Activated CD4-positive, alpha-beta T cell treated with anti-CD3 and anti-CD28 coated beads, Interleukin-2, amount 10 ng/mL, durations not matched to agents 7 days and 5 days (primary cell): ENCODE data around the gene AFF3. TPM values are rescaled to one million over a fixed set of nuclear protein-coding genes. Genes with fewer than 3 reads are reported as not detected.

ENCODE experiments used
- CTCF ChIA-PET: fragments of 350-600 bp; sonication (Branson Sonifier 250); formaldehyde crosslinking; loops from one replicate; lab custom pipeline; 2021; ENCODE audit warnings: antibody characterized with exemption; lab: Charles Lee
- POLR2A ChIA-PET: fragments of 350-600 bp; sonication (Branson Sonifier 250); formaldehyde crosslinking; loops from one replicate; lab custom pipeline; 2021; ENCODE audit warnings: antibody characterized with exemption; lab: Charles Lee
- DNase-seq: peaks from one replicate; pipeline ENCODE4 v3.0.0-alpha.2; 2020
- H3K27ac Mint-ChIP-seq: one replicate; pipeline ENCODE4 v1.8.0; 2021; ENCODE audit warnings: mild to moderate bottlenecking, moderate library complexity, mixed read lengths
- H3K27me3 Mint-ChIP-seq: one replicate; pipeline ENCODE4 v1.8.0; 2021; ENCODE audit warnings: mixed read lengths
- H3K36me3 Mint-ChIP-seq: one replicate; pipeline ENCODE4 v1.8.0; 2021; ENCODE audit warnings: low read depth, mixed read lengths
- H3K4me1 Mint-ChIP-seq: one replicate; pipeline ENCODE4 v1.8.0; 2021; ENCODE audit warnings: mixed read lengths
- H3K4me3 Mint-ChIP-seq: one replicate; pipeline ENCODE4 v1.8.0; 2021; ENCODE audit warnings: mild to moderate bottlenecking, moderate library complexity, mixed read lengths
- H3K9me3 Mint-ChIP-seq: one replicate; pipeline ENCODE4 v1.8.0; 2021; ENCODE audit warnings: mixed read lengths
- total RNA-seq, 2 experiments: library from RNA; stranded (reverse); gene quantifications; one replicate each; pipeline ENCODE4 v1.2.3, GENCODE V29; 2021

The AFF3 gene
- total RNA-seq, 2 experiments from 2014 or later = 7.4 to 13.0 TPM

DNA sequence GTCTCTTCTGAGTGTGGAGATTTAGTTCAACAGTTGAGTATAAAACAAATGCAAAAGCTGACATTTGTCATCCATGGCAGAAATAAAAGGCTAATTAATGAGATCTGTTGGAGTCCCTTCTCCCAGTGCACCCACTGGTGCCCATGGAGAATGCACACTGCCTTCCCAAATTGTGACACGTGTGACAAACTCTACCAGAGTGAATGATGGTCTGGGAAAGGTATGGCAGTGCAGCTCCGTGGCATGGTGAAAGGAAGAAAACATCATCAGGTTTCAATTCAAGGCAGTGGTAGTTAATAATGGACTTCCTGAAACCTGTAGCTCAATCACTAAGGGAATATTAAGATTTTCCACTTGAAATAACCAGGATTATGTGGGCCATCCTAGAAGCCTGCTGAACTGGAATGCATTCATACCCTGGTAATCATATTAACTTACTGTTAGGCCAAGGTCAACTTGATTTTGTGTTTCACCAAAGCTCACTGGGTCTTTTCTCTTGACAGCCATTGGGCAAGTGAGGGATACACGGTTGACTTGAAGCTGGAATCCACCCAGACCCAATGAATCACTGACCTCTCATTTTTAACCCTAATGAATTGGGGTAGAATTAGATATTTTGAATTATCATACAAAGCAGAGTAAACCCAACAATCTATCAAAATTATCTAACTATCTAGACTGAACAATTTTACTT lies 167.6 kb downstream of the AFF3 start:
- Mint-ChIP-seq H3K4me1 (peaks cover 3% of the 10 kb centered on the region), H3K36me3 (no peaks in the 10 kb centered on the region), H3K4me3 (no peak overlapping the region), H3K9me3 (no peaks in the 10 kb centered on the region), H3K27me3 (no peaks in the 10 kb centered on the region), H3K27ac (no peak overlapping the region)
- DNase-seq = no peak
- ChIA-PET POLR2A (no interaction called here), CTCF (no interaction called here)

DNA sequence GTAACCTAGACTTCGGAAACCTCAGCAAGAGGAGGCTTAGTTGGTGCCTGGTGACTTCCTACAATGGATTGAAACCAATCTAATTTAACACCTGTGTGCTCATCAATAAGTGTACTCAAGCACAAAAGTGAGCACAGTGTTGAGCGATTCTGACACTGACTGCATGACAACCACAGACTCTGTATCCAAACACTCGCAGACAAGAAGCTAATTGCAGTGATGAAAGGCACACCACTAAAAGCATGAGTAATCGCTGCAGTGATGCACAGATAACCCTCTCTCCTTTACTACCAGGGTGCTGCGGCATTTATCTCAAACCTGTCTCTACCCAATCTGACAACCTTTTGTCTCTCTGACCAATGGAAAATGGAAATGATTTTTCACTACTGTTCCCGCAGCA lies 168.1 kb downstream of the AFF3 start:
- POLR2A ChIA-PET = interaction anchor here (0.6 kb wide), 1 partner anchor 258 kb away, joined by 3 read pairs; no protein-coding TSS in a partner anchor
- Mint-ChIP-seq H3K4me1 (peaks cover 3% of the 10 kb centered on the region), H3K27ac (no peak overlapping the region), H3K27me3 (no peaks in the 10 kb centered on the region), H3K4me3 (no peak overlapping the region), H3K9me3 (no peaks in the 10 kb centered on the region), H3K36me3 (no peaks in the 10 kb centered on the region)
- no peak for DNase-seq
- CTCF ChIA-PET = no interaction called here

DNA sequence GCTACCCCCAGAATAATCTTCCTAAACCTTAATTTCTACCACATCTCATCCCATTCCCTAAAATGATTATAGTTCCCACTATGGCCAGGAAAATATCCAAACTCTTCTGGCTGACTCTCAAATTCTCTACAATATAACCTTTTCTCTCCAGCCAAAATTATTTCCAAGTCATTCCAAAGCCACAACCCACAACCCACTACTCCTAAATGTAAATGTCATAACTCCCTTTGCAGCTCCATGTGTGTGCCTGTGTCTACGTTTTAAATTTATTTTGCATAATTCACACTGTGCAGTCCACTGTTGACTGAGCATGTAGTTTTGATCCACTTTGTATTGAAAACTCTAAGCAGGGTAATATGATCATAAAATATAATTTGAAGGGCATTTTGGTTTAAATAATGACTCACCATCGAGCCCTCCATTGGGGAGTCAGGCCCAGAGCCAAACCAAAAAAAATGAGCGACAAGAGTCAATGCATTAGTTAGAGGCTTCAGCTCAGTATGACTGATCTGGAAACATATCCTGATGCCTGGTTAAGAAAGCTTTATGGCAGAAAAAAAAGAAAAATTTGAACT lies 171.0 kb downstream of the AFF3 start:
- Mint-ChIP-seq H3K27me3 (no peaks in the 10 kb centered on the region), H3K4me3 (no peak overlapping the region), H3K9me3 (no peaks in the 10 kb centered on the region), H3K27ac (no peak overlapping the region), H3K4me1 (peaks cover 3% of the 10 kb centered on the region), H3K36me3 (no peaks in the 10 kb centered on the region)
- CTCF ChIA-PET = no interaction called here
- POLR2A ChIA-PET = no interaction called here
- no peak for DNase-seq

DNA sequence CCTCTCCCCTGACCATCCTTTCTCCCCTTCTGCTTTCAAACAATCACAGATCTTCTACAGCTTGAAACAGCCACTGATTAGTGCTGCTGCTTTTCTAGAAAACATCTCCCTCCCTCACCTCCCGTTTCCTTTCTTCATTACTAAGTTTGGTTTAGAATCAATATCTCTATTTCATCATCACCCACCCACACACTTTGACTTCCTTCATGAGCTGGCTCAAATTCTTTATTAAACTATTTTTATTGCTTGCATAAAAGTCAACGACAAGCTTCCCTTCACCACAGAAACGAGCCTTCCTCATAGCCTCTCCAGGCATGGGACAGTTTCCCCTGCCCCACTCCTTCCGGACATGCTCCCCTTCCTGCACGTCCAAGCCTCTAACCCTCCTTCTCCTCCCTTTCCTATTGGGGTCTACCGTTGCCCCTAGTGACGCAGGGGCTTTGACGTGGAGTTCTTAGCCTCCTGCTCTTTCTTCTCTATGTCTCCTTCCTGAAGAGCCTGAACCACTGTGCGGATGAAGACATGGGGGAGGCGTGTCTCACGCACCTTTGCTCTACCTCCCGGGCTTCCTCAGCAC lies 172.0 kb downstream of the AFF3 start:
- Mint-ChIP-seq H3K4me1 (peaks cover under 1% of the 10 kb centered on the region), H3K9me3 (no peaks in the 10 kb centered on the region), H3K36me3 (no peaks in the 10 kb centered on the region), H3K27me3 (no peaks in the 10 kb centered on the region), H3K4me3 (no peak overlapping the region), H3K27ac (no peak overlapping the region)
- no peak for DNase-seq
- ChIA-PET CTCF (no interaction called here), POLR2A (no interaction called here)

DNA sequence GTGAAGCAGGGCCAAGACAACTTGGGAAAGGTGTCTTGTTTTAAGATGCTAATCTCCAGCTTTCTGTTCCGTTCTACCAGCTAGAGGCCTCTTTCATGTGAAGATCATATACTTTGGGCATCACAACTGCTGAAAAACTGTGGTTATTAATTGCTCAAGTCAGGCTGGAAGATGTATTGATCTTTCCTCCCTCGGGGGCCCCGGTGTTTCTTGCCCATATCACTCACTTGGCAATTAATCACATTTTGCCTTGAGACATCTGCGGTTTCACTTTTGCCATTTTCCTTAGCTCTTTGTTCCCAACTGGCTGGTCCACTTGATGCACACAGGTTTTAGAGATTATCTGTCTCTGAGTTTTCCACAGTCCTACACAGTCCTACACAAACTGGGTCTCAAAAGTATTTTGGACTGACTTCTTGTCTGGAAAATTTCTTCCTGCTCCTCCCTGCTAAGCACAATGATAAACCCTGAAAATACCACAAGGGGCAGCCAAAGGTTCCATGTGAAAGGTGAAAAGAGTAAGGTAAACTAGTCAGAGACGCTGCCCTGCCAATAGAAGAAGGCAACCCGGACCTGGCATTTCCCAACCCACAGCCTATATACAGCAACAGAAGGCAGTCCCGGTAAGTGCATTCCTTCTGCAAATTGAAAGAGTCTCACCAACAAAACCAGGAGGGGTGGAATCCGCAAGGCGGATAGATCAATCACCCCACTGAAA lies 181.0 kb downstream of the AFF3 start:
- POLR2A ChIA-PET = no interaction called here
- Mint-ChIP-seq H3K9me3 (no peaks in the 10 kb centered on the region), H3K4me3 (no peak overlapping the region), H3K4me1 (no peaks in the 10 kb centered on the region), H3K36me3 (no peaks in the 10 kb centered on the region), H3K27ac (no peak overlapping the region), H3K27me3 (no peaks in the 10 kb centered on the region)
- no peak for DNase-seq
- CTCF ChIA-PET = no interaction called here

DNA sequence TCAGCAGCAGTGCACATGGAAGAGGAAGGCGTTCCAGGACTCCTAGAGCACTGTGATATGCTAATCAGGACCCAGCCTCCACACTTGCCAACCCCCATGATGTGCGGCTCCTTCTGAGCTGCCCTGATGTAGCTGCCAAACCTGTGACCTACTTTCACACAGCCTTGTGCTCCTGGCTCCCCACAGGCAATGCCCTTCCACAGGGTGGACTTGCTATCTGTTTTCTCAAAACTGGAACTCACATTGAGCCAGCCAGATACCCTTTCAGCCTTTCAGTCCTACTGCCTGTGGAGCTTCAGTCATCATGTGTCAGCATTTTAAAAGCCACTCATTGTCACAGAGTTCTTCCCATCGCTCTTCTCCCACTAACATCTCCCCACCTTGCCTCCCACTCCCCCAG lies 181.6 kb downstream of the AFF3 start:
- H3K27me3 Mint-ChIP-seq = no peaks in the 10 kb centered on the region
- POLR2A ChIA-PET = no interaction called here
- CTCF ChIA-PET = no interaction called here

DNA sequence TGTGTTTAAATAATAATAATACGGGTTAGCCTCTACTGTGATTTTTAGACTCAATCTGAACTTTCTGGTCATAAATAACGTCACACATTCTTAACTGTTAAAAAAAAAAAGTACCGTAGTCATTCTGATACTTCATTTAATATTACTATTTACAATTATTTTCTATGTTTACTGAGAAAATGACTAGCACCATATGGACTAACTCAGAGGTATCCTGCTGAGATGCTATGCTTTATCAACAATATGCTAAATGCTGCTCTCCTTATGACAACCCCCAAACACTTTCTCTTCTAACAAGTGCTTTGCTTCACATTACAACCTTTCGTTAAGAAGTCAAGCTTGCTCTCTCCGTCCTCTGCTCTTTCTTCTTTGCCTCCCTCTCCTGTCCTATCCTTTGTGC lies 182.1 kb downstream of the AFF3 start:
- Mint-ChIP-seq H3K36me3 (no peaks in the 10 kb centered on the region), H3K9me3 (no peaks in the 10 kb centered on the region), H3K27me3 (no peaks in the 10 kb centered on the region), H3K4me1 (no peaks in the 10 kb centered on the region), H3K4me3 (no peak overlapping the region), H3K27ac (no peak overlapping the region)
- POLR2A ChIA-PET = no interaction called here
- CTCF ChIA-PET = no interaction called here
- DNase-seq = no peak

More for the DNA sequence above, 181.6 kb downstream of the AFF3 start:
- no peaks in the 10 kb centered on the region for H3K4me1 Mint-ChIP-seq
- no peak for DNase-seq
- no peak overlapping the region for H3K27ac Mint-ChIP-seq
- H3K4me3 Mint-ChIP-seq = no peak overlapping the region
- no peaks in the 10 kb centered on the region for H3K9me3 Mint-ChIP-seq
- H3K36me3 Mint-ChIP-seq = no peaks in the 10 kb centered on the region

DNA sequence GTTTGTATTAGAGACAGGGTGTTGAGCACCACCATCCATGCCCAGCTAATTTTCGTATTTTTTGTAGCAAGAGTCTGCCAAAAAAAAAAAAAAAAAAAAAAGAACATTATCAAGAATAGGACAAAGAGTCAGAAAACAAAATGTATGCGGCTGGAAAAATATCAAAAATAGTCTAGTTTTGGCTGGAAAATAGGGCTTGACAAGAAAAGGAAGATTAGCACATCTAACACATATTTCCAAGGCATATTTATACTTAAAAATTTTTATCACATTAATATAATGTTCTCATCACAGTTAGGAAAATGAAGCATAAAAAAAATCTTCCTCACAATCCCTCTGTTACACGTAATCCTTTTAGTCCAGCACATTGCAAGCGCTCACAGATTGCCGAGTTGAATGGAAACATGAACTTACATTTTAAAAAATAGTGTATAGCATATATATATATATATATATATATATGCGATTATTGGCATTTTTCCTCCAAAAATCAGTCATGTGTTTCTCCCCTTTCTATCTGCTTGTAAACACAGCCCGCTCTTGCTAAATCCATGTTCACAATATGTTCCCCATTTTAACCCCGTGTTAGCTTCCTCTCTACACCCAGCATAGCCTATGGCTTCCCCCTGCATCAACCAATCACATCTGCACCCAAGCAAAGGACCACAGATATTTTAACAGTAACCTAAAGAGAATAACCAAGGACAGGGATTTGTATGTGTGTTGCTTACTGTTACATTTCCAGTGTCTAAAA lies 183.0 kb downstream of the AFF3 start:
- no peak overlapping the region for H3K4me3 Mint-ChIP-seq
- H3K9me3 Mint-ChIP-seq = no peaks in the 10 kb centered on the region
- CTCF ChIA-PET = no interaction called here
- no peaks in the 10 kb centered on the region for H3K27me3 Mint-ChIP-seq
- DNase-seq = no peak
- no peaks in the 10 kb centered on the region for H3K36me3 Mint-ChIP-seq
- POLR2A ChIA-PET = no interaction called here
- H3K4me1 Mint-ChIP-seq = no peaks in the 10 kb centered on the region
- H3K27ac Mint-ChIP-seq = no peak overlapping the region

DNA sequence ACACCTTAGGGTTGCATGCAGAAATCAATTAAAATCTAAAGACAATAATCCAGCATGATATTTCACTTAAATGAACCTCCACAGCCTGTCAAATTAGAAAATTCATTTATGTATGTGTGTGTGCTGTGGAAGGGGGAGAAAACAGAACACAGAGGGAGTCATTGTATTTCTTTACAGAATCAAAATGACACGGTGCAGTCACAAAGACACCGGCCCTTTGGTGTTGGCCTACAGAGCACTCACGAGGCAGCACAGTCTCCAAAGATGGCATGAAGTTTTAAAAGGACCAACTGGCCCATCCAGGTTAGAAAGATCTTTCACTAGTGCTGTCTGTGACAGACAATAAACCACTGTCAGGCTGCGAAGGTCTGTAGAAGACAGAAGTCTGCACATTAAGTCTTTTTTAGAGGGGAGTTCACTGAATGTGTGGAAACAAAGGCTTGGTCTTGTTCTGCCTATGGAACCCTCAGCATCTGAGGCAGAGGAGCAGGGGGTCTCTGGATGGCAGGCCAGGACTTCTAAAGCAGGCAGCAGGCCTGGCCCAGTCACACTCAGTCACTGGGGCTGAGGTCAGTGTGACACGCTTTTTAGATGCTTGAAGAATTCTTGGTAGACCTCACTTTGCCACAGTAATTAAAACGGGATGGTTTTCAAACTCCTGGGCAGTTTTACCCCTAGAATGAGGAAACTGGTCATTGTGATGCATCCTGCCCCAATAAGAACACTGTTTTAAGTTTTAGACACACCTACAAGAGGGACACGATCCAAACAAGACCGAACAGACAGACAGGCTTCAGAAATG lies 184.9 kb downstream of the AFF3 start:
- Mint-ChIP-seq H3K4me3 (no peak overlapping the region), H3K9me3 (no peaks in the 10 kb centered on the region), H3K36me3 (no peaks in the 10 kb centered on the region), H3K27me3 (no peaks in the 10 kb centered on the region), H3K4me1 (no peaks in the 10 kb centered on the region), H3K27ac (no peak overlapping the region)
- CTCF ChIA-PET = no interaction called here
- POLR2A ChIA-PET = no interaction called here
- no peak for DNase-seq

DNA sequence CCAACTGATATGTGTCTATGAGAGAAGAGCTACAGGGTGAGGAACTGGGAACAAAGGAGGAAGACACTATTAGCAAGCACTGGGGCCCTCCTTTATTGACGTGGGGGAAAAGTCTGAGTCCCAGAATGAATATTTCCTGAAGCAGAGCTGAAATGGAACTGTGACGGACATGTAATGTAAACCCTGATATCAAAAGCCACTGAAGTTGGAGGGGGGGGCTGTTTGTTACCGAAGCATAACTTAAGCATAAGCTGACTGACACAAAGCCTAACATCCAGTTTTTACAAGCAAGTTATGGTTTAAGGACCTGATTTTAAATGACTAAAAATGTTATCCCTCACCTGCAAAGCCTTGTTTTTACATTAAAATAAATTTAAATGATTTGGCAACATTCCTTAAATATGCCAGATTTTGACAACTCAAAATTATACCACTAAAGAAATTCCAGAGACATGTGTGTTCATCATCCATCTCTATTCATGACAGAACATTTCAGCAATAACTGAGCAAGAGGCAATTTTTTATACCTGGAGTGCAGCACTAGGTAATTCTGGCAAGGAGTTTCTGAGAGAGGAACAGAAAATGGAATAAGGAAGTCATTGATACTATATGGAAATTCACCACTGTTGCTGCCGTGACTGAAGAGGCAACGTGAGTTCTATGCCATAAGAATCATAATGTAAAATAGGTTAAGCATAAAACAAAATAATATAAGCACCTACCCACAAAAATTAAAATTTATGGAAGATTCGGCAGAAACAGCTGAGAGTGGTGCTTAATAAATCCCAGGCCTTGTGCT lies 186.0 kb downstream of the AFF3 start:
- ChIA-PET CTCF (no interaction called here), POLR2A (no interaction called here)
- DNase-seq = no peak
- no peaks in the 10 kb centered on the region for H3K9me3 Mint-ChIP-seq
- H3K27ac Mint-ChIP-seq = no peak overlapping the region
- no peaks in the 10 kb centered on the region for H3K4me1 Mint-ChIP-seq
- no peaks in the 10 kb centered on the region for H3K36me3 Mint-ChIP-seq
- no peaks in the 10 kb centered on the region for H3K27me3 Mint-ChIP-seq
- H3K4me3 Mint-ChIP-seq = no peak overlapping the region

DNA sequence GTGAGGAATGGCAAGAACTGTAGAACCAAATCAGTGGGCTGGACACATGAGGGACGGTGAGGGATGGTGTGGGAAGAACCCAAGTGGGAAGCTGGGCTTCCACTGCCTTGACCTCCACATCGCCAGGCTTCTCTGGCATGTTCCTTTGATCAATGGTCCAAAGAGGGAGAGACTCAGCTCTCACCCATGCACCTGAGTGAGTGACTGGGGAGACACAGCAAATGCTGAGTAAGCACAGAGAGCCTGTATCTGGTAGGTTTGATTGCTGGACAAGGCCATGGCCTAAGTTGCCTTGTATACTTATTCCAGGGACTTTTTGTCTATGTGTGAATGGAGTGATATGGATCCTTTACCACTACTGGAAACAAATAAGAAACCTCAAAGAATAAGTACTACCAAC lies 188.6 kb downstream of the AFF3 start:
- no peaks in the 10 kb centered on the region for H3K9me3 Mint-ChIP-seq
- H3K27me3 Mint-ChIP-seq = no peaks in the 10 kb centered on the region
- ChIA-PET CTCF (no interaction called here), POLR2A (no interaction called here)
- H3K27ac Mint-ChIP-seq = no peak overlapping the region
- no peaks in the 10 kb centered on the region for H3K4me1 Mint-ChIP-seq
- H3K36me3 Mint-ChIP-seq = no peaks in the 10 kb centered on the region
- no peak for DNase-seq
- no peak overlapping the region for H3K4me3 Mint-ChIP-seq

DNA sequence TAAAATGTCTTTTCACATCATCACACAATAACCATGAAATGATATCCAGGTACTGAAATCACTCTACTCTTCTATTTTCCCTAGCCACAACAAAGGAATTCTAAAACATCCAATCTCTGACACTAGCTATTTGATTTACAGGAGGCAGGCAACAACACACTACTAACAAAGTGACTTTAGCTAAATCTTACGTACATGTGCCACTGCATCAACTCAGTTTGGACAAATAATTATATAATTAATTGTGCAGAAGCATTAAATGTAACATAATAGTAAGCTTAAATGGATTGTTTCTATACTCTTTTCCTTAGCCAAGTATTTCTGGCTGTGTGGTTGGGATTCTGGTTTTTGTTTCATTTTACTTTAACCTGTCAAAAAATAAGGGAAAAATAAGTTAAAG lies 192.4 kb downstream of the AFF3 start:
- no peak for DNase-seq
- no peaks in the 10 kb centered on the region for H3K27me3 Mint-ChIP-seq
- H3K4me1 Mint-ChIP-seq = no peaks in the 10 kb centered on the region
- ChIA-PET CTCF (no interaction called here), POLR2A (no interaction called here)
- no peaks in the 10 kb centered on the region for H3K9me3 Mint-ChIP-seq
- no peak overlapping the region for H3K27ac Mint-ChIP-seq
- no peaks in the 10 kb centered on the region for H3K36me3 Mint-ChIP-seq
- H3K4me3 Mint-ChIP-seq = no peak overlapping the region
